ENCODE results near the gene INTS6L.
A peak's percentile ranks its signal among the peaks of the same experiment; 100 is the strongest.

Gene INTS6L

DNA sequence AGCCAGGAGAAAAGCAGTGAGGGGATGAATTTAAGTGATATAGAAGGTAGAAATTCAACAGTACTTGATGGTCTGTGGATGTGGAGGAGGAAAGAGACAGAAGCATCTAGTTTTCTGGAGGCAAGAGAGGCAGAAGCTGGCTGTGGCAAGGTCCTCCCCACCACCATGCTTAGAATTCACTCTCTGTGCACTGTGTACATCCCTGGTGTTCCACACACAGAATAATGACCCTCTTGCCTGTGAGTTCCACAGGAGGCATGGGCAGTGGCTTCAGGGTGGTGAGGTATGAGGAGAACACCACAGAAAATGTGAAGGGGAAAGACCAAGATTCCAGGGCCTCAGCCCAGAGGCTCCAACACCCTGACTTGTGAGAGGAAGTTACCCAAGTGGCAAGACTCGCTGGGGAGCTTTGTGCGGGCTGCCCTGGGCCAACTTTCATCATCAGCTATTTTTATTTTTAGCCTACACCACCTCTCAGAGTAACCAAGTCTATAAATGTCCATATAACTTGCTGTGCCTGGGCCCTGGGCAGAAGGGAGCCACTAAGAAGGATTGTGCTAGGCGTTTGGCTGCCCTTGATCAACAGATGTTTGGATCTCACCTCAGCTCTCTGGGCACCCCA is 7.8 kb upstream of the INTS6L start:
- no peak overlapping the region for H3K4me3 ChIP-seq (ENCODE audit: low read depth, low read length)
- TF ChIP-seq, protein P1, sequence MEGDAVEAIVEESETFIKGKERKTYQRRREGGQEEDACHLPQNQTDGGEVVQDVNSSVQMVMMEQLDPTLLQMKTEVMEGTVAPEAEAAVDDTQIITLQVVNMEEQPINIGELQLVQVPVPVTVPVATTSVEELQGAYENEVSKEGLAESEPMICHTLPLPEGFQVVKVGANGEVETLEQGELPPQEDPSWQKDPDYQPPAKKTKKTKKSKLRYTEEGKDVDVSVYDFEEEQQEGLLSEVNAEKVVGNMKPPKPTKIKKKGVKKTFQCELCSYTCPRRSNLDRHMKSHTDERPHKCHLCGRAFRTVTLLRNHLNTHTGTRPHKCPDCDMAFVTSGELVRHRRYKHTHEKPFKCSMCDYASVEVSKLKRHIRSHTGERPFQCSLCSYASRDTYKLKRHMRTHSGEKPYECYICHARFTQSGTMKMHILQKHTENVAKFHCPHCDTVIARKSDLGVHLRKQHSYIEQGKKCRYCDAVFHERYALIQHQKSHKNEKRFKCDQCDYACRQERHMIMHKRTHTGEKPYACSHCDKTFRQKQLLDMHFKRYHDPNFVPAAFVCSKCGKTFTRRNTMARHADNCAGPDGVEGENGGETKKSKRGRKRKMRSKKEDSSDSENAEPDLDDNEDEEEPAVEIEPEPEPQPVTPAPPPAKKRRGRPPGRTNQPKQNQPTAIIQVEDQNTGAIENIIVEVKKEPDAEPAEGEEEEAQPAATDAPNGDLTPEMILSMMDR (IDR thresholded peaks at IDR 0.05; ENCODE audit: borderline replicate concordance, insufficient read depth, low read depth, low read length) = no peak

DNA sequence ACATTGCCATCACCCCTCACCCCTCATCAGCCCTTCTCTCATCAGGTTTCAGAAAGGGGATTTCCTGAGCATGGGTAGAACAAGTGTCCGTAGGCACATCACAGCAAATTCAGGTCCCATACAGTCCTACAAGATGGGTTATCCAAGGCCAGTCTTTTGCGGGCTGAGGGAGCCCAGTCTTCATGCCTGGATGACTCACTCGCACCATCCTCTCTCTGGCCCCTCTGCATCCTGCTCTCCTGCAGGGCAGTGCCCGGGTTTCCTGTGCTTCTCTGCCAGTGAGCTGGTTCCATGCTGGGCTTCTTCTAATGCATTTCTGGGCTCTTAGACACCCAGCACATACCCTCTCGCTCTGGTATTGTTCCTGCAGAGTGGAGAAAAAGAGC is 7.3 kb upstream of the INTS6L start:
- TF ChIP-seq, protein P1 (IDR thresholded peaks at IDR 0.05; ENCODE audit: borderline replicate concordance, insufficient read depth, low read depth, low read length) = no peak
- no peak overlapping the region for H3K4me3 ChIP-seq (ENCODE audit: low read depth, low read length)

DNA sequence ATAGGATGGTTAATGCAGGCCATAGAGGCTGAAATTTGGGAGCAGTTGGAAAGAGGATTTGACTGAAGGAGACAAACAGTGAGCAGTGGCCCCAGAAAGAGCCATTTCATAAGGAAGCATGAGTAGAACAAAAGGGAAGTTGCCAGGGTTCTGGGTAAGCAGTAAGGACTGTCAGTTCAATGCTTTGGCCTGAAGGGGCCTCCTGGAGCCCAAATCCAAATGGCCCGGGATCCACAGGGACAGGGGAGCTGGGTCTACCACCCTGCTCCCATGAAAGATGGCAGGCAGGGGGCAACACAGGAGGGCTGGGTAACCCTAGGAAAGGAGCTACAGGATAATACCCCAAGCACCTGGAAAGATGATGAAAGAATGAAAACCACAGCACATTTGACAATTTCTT is 4.1 kb upstream of the INTS6L start:
- H3K4me3 ChIP-seq (ENCODE audit: low read depth, low read length) = no peak overlapping the region
- TF ChIP-seq, protein P1 (IDR thresholded peaks at IDR 0.05; ENCODE audit: borderline replicate concordance, insufficient read depth, low read depth, low read length) = no peak

DNA sequence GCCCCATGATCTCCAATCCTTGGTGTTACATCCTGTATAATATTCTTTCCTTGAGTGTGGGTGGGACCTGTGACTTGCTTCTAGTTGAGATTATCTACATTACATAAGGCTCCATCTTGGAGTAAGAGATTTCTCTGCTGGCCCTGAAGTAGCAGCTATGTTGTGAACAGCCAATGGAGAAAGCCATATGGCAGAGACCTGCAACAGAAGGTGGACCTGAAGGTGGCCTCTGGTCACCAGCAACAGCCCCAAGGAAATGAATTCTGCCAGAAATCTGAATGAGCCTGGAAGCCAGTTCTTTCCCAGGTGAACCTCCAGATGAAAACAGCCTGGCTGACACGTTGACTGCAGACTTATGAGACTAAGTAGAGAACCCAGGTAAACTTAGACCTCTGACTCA is 2.3 kb upstream of the INTS6L start:
- TF ChIP-seq, protein P1 (IDR thresholded peaks at IDR 0.05; ENCODE audit: borderline replicate concordance, insufficient read depth, low read depth, low read length) = no peak
- no peak overlapping the region for H3K4me3 ChIP-seq (ENCODE audit: low read depth, low read length)

DNA sequence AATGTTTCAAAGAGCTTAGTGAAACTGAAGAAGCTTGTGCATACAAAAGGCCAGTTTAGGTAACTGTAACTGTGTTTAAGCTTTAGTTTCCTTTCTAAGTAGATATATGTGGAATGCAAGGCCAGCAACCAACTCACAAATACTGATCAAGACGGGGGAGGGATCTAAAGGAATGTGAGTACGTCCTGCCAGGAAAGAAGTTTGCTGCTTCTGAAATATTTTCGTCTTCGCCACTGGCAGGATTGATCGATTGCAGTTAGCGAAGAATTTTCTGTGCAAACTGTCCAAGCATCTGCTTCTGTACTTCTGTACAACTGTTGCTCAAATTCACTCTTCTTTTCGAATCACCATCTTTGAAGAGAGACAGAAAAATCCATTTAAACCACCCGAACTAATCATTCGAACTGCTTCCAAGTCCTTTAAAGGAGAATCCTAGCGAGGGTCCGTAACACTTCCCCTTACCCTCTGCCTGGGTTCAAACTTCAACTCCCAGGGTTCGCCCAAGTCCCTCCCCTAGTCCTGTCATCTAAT is 373 bp upstream of the INTS6L start:
- peak overlapping the region; percentile 21 for H3K4me3 ChIP-seq (ENCODE audit: low read depth, low read length)
- TF ChIP-seq, protein P1 (IDR thresholded peaks at IDR 0.05; ENCODE audit: borderline replicate concordance, insufficient read depth, low read depth, low read length) = no peak

DNA sequence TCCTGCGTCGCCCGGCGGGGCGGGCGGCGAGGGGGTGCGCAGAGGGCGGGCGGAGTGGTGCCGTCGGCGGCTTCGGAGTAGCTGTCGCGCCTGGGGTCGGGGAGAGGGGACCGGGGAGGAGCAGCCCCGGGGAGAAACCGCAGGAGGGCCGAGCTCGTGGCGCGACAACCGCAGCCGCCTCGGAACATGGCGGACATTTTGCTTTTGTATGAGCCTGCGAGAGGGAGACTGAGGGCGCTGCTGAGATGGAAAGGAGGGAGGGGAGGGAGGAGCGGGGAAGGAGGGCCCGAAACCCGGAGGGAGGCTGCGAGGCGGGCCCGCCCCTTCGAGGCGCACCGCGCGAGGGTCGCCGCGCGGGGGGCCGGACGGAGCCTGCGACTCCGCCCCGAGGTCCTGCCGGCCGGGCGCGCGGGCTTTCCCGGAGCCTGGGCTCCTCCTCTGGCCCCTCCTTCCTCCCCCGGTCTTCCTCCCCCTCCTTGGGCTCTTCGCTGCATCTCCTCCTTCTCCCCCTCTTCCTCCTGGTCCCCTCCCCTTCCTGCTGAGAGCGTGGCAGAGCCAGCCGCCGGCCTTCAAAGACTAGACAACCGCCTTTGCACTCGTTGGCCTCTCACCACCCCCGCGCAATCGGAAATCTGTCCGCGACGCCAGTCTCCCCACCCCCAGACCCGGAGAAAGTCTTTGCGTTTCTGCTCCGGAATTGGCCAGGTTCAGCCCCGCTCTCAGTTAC is 1.1 kb downstream of the INTS6L start:
- TF ChIP-seq, protein P1 (IDR thresholded peaks at IDR 0.05; ENCODE audit: borderline replicate concordance, insufficient read depth, low read depth, low read length) = no peak
- H3K4me3 ChIP-seq (ENCODE audit: low read depth, low read length) = peak overlapping the region; percentile 79

DNA sequence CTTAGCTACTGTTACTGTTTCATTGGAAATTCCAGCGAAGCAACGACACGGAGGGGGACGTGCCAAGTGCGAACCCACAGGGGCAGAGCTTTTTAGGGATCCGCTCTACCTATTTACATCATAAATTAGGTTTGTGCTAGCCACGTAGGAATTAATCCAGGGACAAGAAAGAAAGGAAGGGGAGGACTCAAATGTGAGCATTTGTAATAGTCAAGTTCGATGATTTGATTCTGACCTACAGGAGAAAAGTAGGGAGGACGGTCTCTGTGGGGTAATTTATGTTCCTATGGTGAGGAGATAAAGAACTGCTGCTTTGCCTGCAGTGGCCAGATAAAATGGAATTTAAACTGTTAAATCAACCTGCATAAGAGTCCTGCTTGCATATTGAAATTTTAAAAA is 1.7 kb downstream of the INTS6L start:
- TF ChIP-seq, protein P1 (IDR thresholded peaks at IDR 0.05; ENCODE audit: borderline replicate concordance, insufficient read depth, low read depth, low read length) = no peak
- H3K4me3 ChIP-seq (ENCODE audit: low read depth, low read length) = peak overlapping the region; percentile 47
